SHP77 (cell line): ENCODE results near the gene TMEM60.
A peak's percentile ranks its signal among the peaks of the same experiment; 100 is the strongest.
"Not testable (repeated sequence)": the region's sequence is repeated elsewhere in the genome, so short reads cannot be mapped to it uniquely, and the experiment has no call there.

Source experiments
- DNase-seq, 2 experiments: peaks; one replicate each; lab custom pipeline; 2025; lab: John Stamatoyannopoulos, UW

Gene TMEM60

GRCh38 chr7:77798394-77799077 lies at the start of gene TMEM60, which contains the start of gene PHTF2:
TMEM60 (minus strand) TSS chr7:77798434; CDS start chr7:77794373, 4,061 bp downstream.
PHTF2 (plus strand) TSS chr7:77798773.
- DNase-seq, result peak; percentile 98 to 99

GRCh38 chr7:77846317-77847092 lies 48.3 kb upstream of the TMEM60 start:
- DNase-seq, result no peak

- no peak for DNase-seq
Observed at GRCh38 chr7:77843194-77843593, 45.0 kb upstream of the TMEM60 start.

GRCh38 chr7:77839919-77840318 lies 41.7 kb upstream of the TMEM60 start:
- DNase-seq, result no peak

GRCh38 chr7:77838929-77839491 lies 40.8 kb upstream of the TMEM60 start:
- no peak for DNase-seq

- DNase-seq, result no peak
Observed at GRCh38 chr7:77837966-77838365, 39.7 kb upstream of the TMEM60 start.

- DNase-seq, result no peak
Observed at GRCh38 chr7:77837275-77837674, 39.0 kb upstream of the TMEM60 start.

GRCh38 chr7:77836425-77836824 lies 38.2 kb upstream of the TMEM60 start:
- DNase-seq, result not testable (repeated sequence)

- DNase-seq, result no peak
Observed at GRCh38 chr7:77833136-77833535, 34.9 kb upstream of the TMEM60 start.

- no peak for DNase-seq
Observed at GRCh38 chr7:77831953-77832352, 33.7 kb upstream of the TMEM60 start.

- DNase-seq, result no peak
Observed at GRCh38 chr7:77831481-77831880, 33.2 kb upstream of the TMEM60 start.

- peak in 1 of 2 experiments; percentile 91 for DNase-seq
Observed at GRCh38 chr7:77830649-77831355, 32.6 kb upstream of the TMEM60 start.

GRCh38 chr7:77827999-77828398 lies 29.8 kb upstream of the TMEM60 start:
- DNase-seq, result no peak

- no peak for DNase-seq
Observed at GRCh38 chr7:77826300-77826699, 28.1 kb upstream of the TMEM60 start.

GRCh38 chr7:77825131-77825530 lies 26.9 kb upstream of the TMEM60 start:
- no peak for DNase-seq

GRCh38 chr7:77824636-77825035 lies 26.4 kb upstream of the TMEM60 start:
- DNase-seq, result no peak

- no peak for DNase-seq
Observed at GRCh38 chr7:77823787-77824186, 25.6 kb upstream of the TMEM60 start.

GRCh38 chr7:77822269-77822668 lies 24.0 kb upstream of the TMEM60 start:
- DNase-seq, result peak; percentile 48 to 64

GRCh38 chr7:77820967-77821366 lies 22.7 kb upstream of the TMEM60 start:
- DNase-seq, result no peak

GRCh38 chr7:77819021-77819420 lies 20.8 kb upstream of the TMEM60 start:
- no peak for DNase-seq

- DNase-seq, result no peak
Observed at GRCh38 chr7:77813180-77813579, 14.9 kb upstream of the TMEM60 start.

GRCh38 chr7:77812290-77812685 lies 14.1 kb upstream of the TMEM60 start:
- DNase-seq, result no peak
